Esophagus (tissue), 2 donors: ENCODE measurements around the gene SLMAP. TPM values are rescaled to one million over a fixed set of nuclear protein-coding genes. Genes with fewer than 3 reads are reported as not detected.

Source experiments
- H3K27ac ChIP-seq, 2 donors: one replicate each; pipeline ENCODE4 v1.5.1; 2013; ENCODE audit warnings: low read depth in 2 of 2, mild to moderate bottlenecking in 2 of 2, inconsistent platforms in 1 of 2, low read length in 1 of 2, moderate library complexity in 1 of 2
- H3K27me3 ChIP-seq, 2 donors: one replicate each; pipeline ENCODE4 v1.6.1; 2013; ENCODE audit warnings: low read length in 2 of 2, control low read depth in 1 of 2, mild to moderate bottlenecking in 1 of 2; ENCODE audit not compliant: insufficient read depth in 2 of 2, control insufficient read depth in 1 of 2
- H3K36me3 ChIP-seq, 2 donors: one replicate each; pipeline ENCODE4 v1.6.1; 2013; ENCODE audit warnings: low read length in 1 of 2; ENCODE audit not compliant: control insufficient read depth in 2 of 2, insufficient read depth in 2 of 2
- H3K4me1 ChIP-seq, 2 donors: one replicate each; pipeline ENCODE4 v1.6.1; 2013; ENCODE audit warnings: low read length in 1 of 2; ENCODE audit not compliant: control insufficient read depth in 2 of 2, insufficient read depth in 2 of 2
- H3K4me3 ChIP-seq, 2 donors: one replicate each; pipeline ENCODE4 v1.5.1; 2013; ENCODE audit warnings: low read length in 2 of 2, mild to moderate bottlenecking in 2 of 2, low read depth in 1 of 2, moderate library complexity in 1 of 2
- H3K9me3 ChIP-seq, 2 donors: one replicate each; pipeline ENCODE4 v1.6.1; 2013; ENCODE audit warnings: mild to moderate bottlenecking in 2 of 2, low read depth in 1 of 2, low read length in 1 of 2, moderate library complexity in 1 of 2; ENCODE audit not compliant: control insufficient read depth in 2 of 2, insufficient read depth in 1 of 2
- WGBS, 2 donors: extraction: QIAGEN DNeasy Blood & Tissue Kit; methylation state at CpG; one replicate each; pipeline ENCODE4 v1.1.7; 2013; 5-methylcytosine and 5-hydroxymethylcytosine counted together
- polyA plus RNA-seq, 2 donors: library from polyadenylated mRNA; stranded (reverse); fragments of 200-250 nt; gene quantifications; one replicate each; pipeline ENCODE4 v1.2.3, GENCODE V29; 2013
- donor health status: healthy with polysubstance abuse.
- donor health status: Bipolar disorder and iron deficiency.

Gene SLMAP
- polyA plus RNA-seq, 2 donors = 22.0 to 31.5 TPM

- Histone ChIP-seq H3K36me3 (peaks cover 0 to 10% of the 10 kb centered on the region in 2 donors), H3K4me1 (no peaks in the 10 kb centered on the region), H3K27me3 (no peaks in the 10 kb centered on the region), H3K4me3 (no peak overlapping the region), H3K27ac (no peak overlapping the region), H3K9me3 (no peaks in the 10 kb centered on the region)
- 64 to 73% methylated on average over 2 of the region's 2 CpGs for WGBS, 2 donors
Measured at GRCh38 chr3:57910990-57911389, 154.9 kb downstream of the SLMAP start.

GRCh38 chr3:57911593-57911992, 155.5 kb downstream of the SLMAP start:
- Histone ChIP-seq H3K36me3 (peaks cover 0 to 10% of the 10 kb centered on the region in 2 donors), H3K27me3 (no peaks in the 10 kb centered on the region), H3K4me1 (no peaks in the 10 kb centered on the region), H3K9me3 (no peaks in the 10 kb centered on the region), H3K27ac (no peak overlapping the region), H3K4me3 (no peak overlapping the region)
- WGBS, 2 donors = 41 to 55% methylated on average over 2 of the region's 2 CpGs

- Histone ChIP-seq H3K27ac (no peak overlapping the region), H3K27me3 (no peaks in the 10 kb centered on the region), H3K9me3 (no peaks in the 10 kb centered on the region), H3K4me3 (no peak overlapping the region), H3K4me1 (no peaks in the 10 kb centered on the region), H3K36me3 (peaks cover 5 to 9% of the 10 kb centered on the region in 2 donors)
- WGBS, 2 donors = 50 to 75% methylated on average over 1 of the region's 1 CpG
Measured at GRCh38 chr3:57917601-57918000, 161.5 kb downstream of the SLMAP start.

GRCh38 chr3:57918123-57918837, 162.2 kb downstream of the SLMAP start:
- H3K4me1 ChIP-seq = no peaks in the 10 kb centered on the region
- no peaks in the 10 kb centered on the region for H3K9me3 ChIP-seq
- H3K4me3 ChIP-seq = no peak overlapping the region
- H3K36me3 ChIP-seq = peaks cover 5 to 9% of the 10 kb centered on the region in 2 donors
- WGBS, 2 donors = 64 to 69% methylated on average over 2 of the region's 2 CpGs
- H3K27ac ChIP-seq = no peak overlapping the region
- H3K27me3 ChIP-seq = no peaks in the 10 kb centered on the region

GRCh38 chr3:57919987-57920386, 163.9 kb downstream of the SLMAP start:
- no peaks in the 10 kb centered on the region for H3K27me3 ChIP-seq
- peaks cover 5 to 11% of the 10 kb centered on the region in 2 donors for H3K36me3 ChIP-seq
- H3K27ac ChIP-seq = no peak overlapping the region
- no peaks in the 10 kb centered on the region for H3K9me3 ChIP-seq
- H3K4me1 ChIP-seq = no peaks in the 10 kb centered on the region
- H3K4me3 ChIP-seq = no peak overlapping the region

GRCh38 chr3:57923101-57923500, 167.0 kb downstream of the SLMAP start:
- H3K4me3 ChIP-seq = no peak overlapping the region
- H3K36me3 ChIP-seq = peaks cover 0 to 6% of the 10 kb centered on the region in 2 donors
- no peaks in the 10 kb centered on the region for H3K9me3 ChIP-seq
- no peak overlapping the region for H3K27ac ChIP-seq
- no peaks in the 10 kb centered on the region for H3K4me1 ChIP-seq
- H3K27me3 ChIP-seq = no peaks in the 10 kb centered on the region

- 77 to 85% methylated on average over 2 of the region's 2 CpGs for WGBS, 2 donors
- H3K27ac ChIP-seq = no peak overlapping the region
- H3K4me1 ChIP-seq = no peaks in the 10 kb centered on the region
- H3K9me3 ChIP-seq = no peaks in the 10 kb centered on the region
- peaks cover 0 to 6% of the 10 kb centered on the region in 2 donors for H3K36me3 ChIP-seq
- H3K4me3 ChIP-seq = no peak overlapping the region
- no peaks in the 10 kb centered on the region for H3K27me3 ChIP-seq
Measured at GRCh38 chr3:57923752-57924151, 167.6 kb downstream of the SLMAP start.

- H3K27ac ChIP-seq = no peak overlapping the region
- 85 to 89% methylated on average over 5 of the region's 5 CpGs for WGBS, 2 donors
- H3K9me3 ChIP-seq = no peaks in the 10 kb centered on the region
- H3K36me3 ChIP-seq = peaks cover 0 to 6% of the 10 kb centered on the region in 2 donors
- H3K4me1 ChIP-seq = no peaks in the 10 kb centered on the region
- H3K4me3 ChIP-seq = no peak overlapping the region
- no peaks in the 10 kb centered on the region for H3K27me3 ChIP-seq
Measured at GRCh38 chr3:57927166-57927565, 171.1 kb downstream of the SLMAP start.

- H3K9me3 ChIP-seq = no peaks in the 10 kb centered on the region
- no peak overlapping the region for H3K27ac ChIP-seq
- no peaks in the 10 kb centered on the region for H3K27me3 ChIP-seq
- H3K4me1 ChIP-seq = no peaks in the 10 kb centered on the region
- no peak overlapping the region for H3K4me3 ChIP-seq
- peaks cover 0 to 6% of the 10 kb centered on the region in 2 donors for H3K36me3 ChIP-seq
- 86% methylated on average over 3 of the region's 3 CpGs for WGBS, 2 donors
Measured at GRCh38 chr3:57927916-57928315, 171.8 kb downstream of the SLMAP start.

- Histone ChIP-seq H3K36me3 (peaks cover 0 to 5% of the 10 kb centered on the region in 2 donors), H3K27ac (no peak overlapping the region), H3K4me3 (no peak overlapping the region), H3K9me3 (no peaks in the 10 kb centered on the region), H3K27me3 (no peaks in the 10 kb centered on the region), H3K4me1 (no peaks in the 10 kb centered on the region)
- 80 to 81% methylated on average over 2 of the region's 2 CpGs for WGBS, 2 donors
Measured at GRCh38 chr3:57928511-57928910, 172.4 kb downstream of the SLMAP start.
